T-helper 2 cell treated with Interferon-gamma antibody and Interleukin-4, amounts not matched to agents 100 ng/mL and 5 ng/mL, for 36 hours (primary cell): Measurements from ENCODE around the gene GSG1L2. TPM values are rescaled to one million over a fixed set of nuclear protein-coding genes. Genes with fewer than 3 reads are reported as not detected.

Source experiments
- intact Hi-C: fragments of 100-400 bp; cut with micrococcal nuclease; formaldehyde crosslinking; loops from one replicate; pipeline ENCODE4 v1.15.1; 2023
- total RNA-seq: library from RNA; stranded (reverse); gene quantifications from 2 replicates; pipeline ENCODE4 v1.2.3, GENCODE V29; 2022

The GSG1L2 gene
- total RNA-seq, 1 donor from 2014 or later = not detected

- intact Hi-C loops = no loop called here
Measured at GRCh38 chr17:9825641-9826150, 3.8 kb upstream of the GSG1L2 start, which contains the start of gene GLP2R. GLP2R (plus strand) TSS chr17:9825924; CDS start chr17:9826064, 140 bp downstream.

GRCh38 chr17:9824797-9825338, 3.0 kb upstream of the GSG1L2 start:
- intact Hi-C loops = no loop called here

GRCh38 chr17:9824094-9824493, 2.2 kb upstream of the GSG1L2 start:
- intact Hi-C loops = no loop called here

- intact Hi-C loops = no loop called here
Measured at GRCh38 chr17:9820448-9820847, 1.4 kb downstream of the GSG1L2 start.

- intact Hi-C loops = no loop called here
Measured at GRCh38 chr17:9818760-9819159, 3.1 kb downstream of the GSG1L2 start.

GRCh38 chr17:9817086-9817485, 4.8 kb downstream of the GSG1L2 start:
- intact Hi-C loops = no loop called here

- intact Hi-C loops = no loop called here
Measured at GRCh38 chr17:9816472-9816871, 5.4 kb downstream of the GSG1L2 start.

GRCh38 chr17:9814337-9814945, 7.4 kb downstream of the GSG1L2 start:
- intact Hi-C loops = no loop called here

GRCh38 chr17:9813166-9813565, 8.7 kb downstream of the GSG1L2 start:
- intact Hi-C loops = no loop called here

GRCh38 chr17:9811537-9811936, 10.3 kb downstream of the GSG1L2 start:
- intact Hi-C loops = no loop called here

- intact Hi-C loops = no loop called here
Measured at GRCh38 chr17:9811086-9811485, 10.8 kb downstream of the GSG1L2 start.

GRCh38 chr17:9810100-9810949, 11.6 kb downstream of the GSG1L2 start:
- intact Hi-C loops = no loop called here

- intact Hi-C loops = no loop called here
Measured at GRCh38 chr17:9809409-9809808, 12.5 kb downstream of the GSG1L2 start.

GRCh38 chr17:9806699-9807098, 15.2 kb downstream of the GSG1L2 start:
- intact Hi-C loops = no loop called here

GRCh38 chr17:9805769-9806168, 16.1 kb downstream of the GSG1L2 start:
- intact Hi-C loops = no loop called here

- intact Hi-C loops = no loop called here
Measured at GRCh38 chr17:9802697-9803096, 19.2 kb downstream of the GSG1L2 start.

- intact Hi-C loops = no loop called here
Measured at GRCh38 chr17:9802294-9802693, 19.6 kb downstream of the GSG1L2 start.

- intact Hi-C loops = no loop called here
Measured at GRCh38 chr17:9801505-9801904, 20.4 kb downstream of the GSG1L2 start.

- intact Hi-C loops = no loop called here
Measured at GRCh38 chr17:9798724-9799123, 23.2 kb downstream of the GSG1L2 start.

GRCh38 chr17:9798008-9798407, 23.9 kb downstream of the GSG1L2 start:
- intact Hi-C loops = no loop called here

- intact Hi-C loops = no loop called here
Measured at GRCh38 chr17:9792181-9792840, 29.6 kb downstream of the GSG1L2 start.
